IMR-90 (cell line): ENCODE data around the gene MTA2. TPM values are rescaled to one million over a fixed set of nuclear protein-coding genes. Genes with fewer than 3 reads are reported as not detected.

Experiments used
- ATAC-seq: fragments of 200-7000 bp; cut with Tn5 transposase; 2 replicates; pipeline ENCODE4 v1.9.1; 2020; ENCODE audit warnings: low read depth, mild to moderate bottlenecking, moderate library complexity
- BruUV-seq: library from RNA; stranded (reverse); fragments of 400-500 nt; replicated peaks from 2 replicates; lab custom pipeline; 2021; lab: Mats Ljungman, UMichigan
- CTCF ChIA-PET: fragments of 300-600 bp; formaldehyde crosslinking; extraction: SDS; loops from one replicate; lab custom pipeline; 2021; ENCODE audit warnings: antibody characterized with exemption; lab: Yijun Ruan, JAX
- POLR2A ChIA-PET: fragments of 300-600 bp; sonication (Branson Sonifier 250); formaldehyde crosslinking; loops from one replicate; lab custom pipeline; 2022; ENCODE audit warnings: antibody characterized with exemption; ENCODE audit not compliant: unreplicated experiment; lab: Charles Lee
- DNase-seq: peaks from one replicate; pipeline ENCODE4 v3.0.0; 2013
- H2AFZ ChIP-seq: replicated peaks from 2 replicates; pipeline ENCODE3; 2013; ENCODE audit warnings: low read length, mild to moderate bottlenecking; ENCODE audit not compliant: poor library complexity
- H2AK5ac ChIP-seq: 2 replicates; pipeline ENCODE4 v1.6.1; 2013; ENCODE audit warnings: low read depth, low read length, inconsistent platforms
- H2AK9ac ChIP-seq: replicated peaks from 2 replicates; pipeline ENCODE3; 2013; ENCODE audit warnings: mild to moderate bottlenecking, low read depth, low read length, moderate library complexity; ENCODE audit not compliant: poor library complexity
- H2BK120ac ChIP-seq: 2 replicates; pipeline ENCODE4 v1.6.1; 2013; ENCODE audit warnings: low read depth, low read length, inconsistent platforms
- H2BK15ac ChIP-seq: 3 replicates; pipeline ENCODE4 v1.6.1; 2013; ENCODE audit warnings: low read depth, low read length, inconsistent platforms
- H2BK20ac ChIP-seq: 2 replicates; pipeline ENCODE4 v1.6.1; 2013; ENCODE audit warnings: low read depth, mild to moderate bottlenecking, inconsistent platforms, low read length, moderate library complexity
- H2BK5ac ChIP-seq: 2 replicates; pipeline ENCODE4 v1.6.1; 2013; ENCODE audit warnings: mild to moderate bottlenecking, low read depth, low read length, inconsistent platforms; ENCODE audit not compliant: poor library complexity, severe bottlenecking
- H3K14ac ChIP-seq: replicated peaks from 2 replicates; pipeline ENCODE4 v1.6.1; 2013; ENCODE audit warnings: low read depth, low read length, inconsistent platforms
- H3K18ac ChIP-seq: 2 replicates; pipeline ENCODE4 v1.6.1; 2013; ENCODE audit warnings: low read depth, low read length, control low read depth
- H3K23ac ChIP-seq: 2 replicates; pipeline ENCODE4 v1.6.1; 2013; ENCODE audit warnings: low read depth, low read length, inconsistent platforms
- H3K27ac ChIP-seq: 2 replicates; pipeline ENCODE4 v1.5.1; 2013; ENCODE audit warnings: mild to moderate bottlenecking, control low read depth, low read length; ENCODE audit not compliant: insufficient read depth
- H3K27me3 ChIP-seq: 2 replicates; pipeline ENCODE4 v1.6.1; 2013; ENCODE audit warnings: low read length; ENCODE audit not compliant: control insufficient read depth, insufficient read depth
- H3K36me3 ChIP-seq: 2 replicates; pipeline ENCODE4 v1.6.1; 2013; ENCODE audit warnings: low read length, mixed read lengths; ENCODE audit not compliant: control insufficient read depth, insufficient read depth
- H3K4ac ChIP-seq: 2 replicates; pipeline ENCODE4 v1.6.1; 2013; ENCODE audit warnings: low read depth, low read length, inconsistent platforms
- H3K4me1 ChIP-seq: 2 replicates; pipeline ENCODE4 v1.6.1; 2013; ENCODE audit warnings: low read length, mixed read lengths; ENCODE audit not compliant: control insufficient read depth, insufficient read depth
- H3K4me2 ChIP-seq: 2 replicates; pipeline ENCODE4 v1.6.1; 2013; ENCODE audit warnings: low read depth, mild to moderate bottlenecking, control low read depth, low read length, moderate library complexity
- H3K4me3 ChIP-seq: 2 replicates; pipeline ENCODE4 v1.5.1; 2013; ENCODE audit warnings: low read depth, mild to moderate bottlenecking, control low read depth, low read length, moderate library complexity; ENCODE audit not compliant: insufficient read depth
- H3K56ac ChIP-seq: 2 replicates; pipeline ENCODE4 v1.6.1; 2013; ENCODE audit warnings: low read length, inconsistent platforms; ENCODE audit not compliant: insufficient read depth; ENCODE audit errors: extremely low read depth
- H3K79me1 ChIP-seq, 2 experiments: 2 replicates each; pipeline ENCODE4 v1.6.1; 2013; ENCODE audit warnings: low read length in 2 of 2, inconsistent platforms in 1 of 2, low read depth in 1 of 2
- H3K9ac ChIP-seq: 2 replicates; pipeline ENCODE4 v1.6.1; 2013; ENCODE audit warnings: low read depth, low read length, control low read depth
- H3K9me1 ChIP-seq: 2 replicates; pipeline ENCODE4 v1.6.1; 2013; ENCODE audit warnings: low read length, inconsistent platforms; ENCODE audit not compliant: insufficient read depth
- H3K9me3 ChIP-seq: 2 replicates; pipeline ENCODE4 v1.6.1; 2013; ENCODE audit warnings: low read length; ENCODE audit not compliant: control insufficient read depth, insufficient read depth
- H4K20me1 ChIP-seq: 2 replicates; pipeline ENCODE4 v1.6.1; 2013; ENCODE audit warnings: low read length, inconsistent platforms; ENCODE audit not compliant: insufficient read depth
- H4K5ac ChIP-seq: 2 replicates; pipeline ENCODE4 v1.6.1; 2013; ENCODE audit warnings: mild to moderate bottlenecking, low read depth, low read length, control low read depth
- H4K8ac ChIP-seq, 2 experiments: 2 replicates each; pipeline ENCODE4 v1.6.1; 2013; ENCODE audit warnings: low read depth in 2 of 2, low read length in 2 of 2, control low read depth in 1 of 2, inconsistent platforms in 1 of 2
- H4K91ac ChIP-seq: 2 replicates; pipeline ENCODE4 v1.6.1; 2013; ENCODE audit warnings: low read depth, low read length, inconsistent platforms; ENCODE audit not compliant: insufficient read depth
- BHLHE40 ChIP-seq: fragments of 150-350 bp; IDR thresholded peaks from 2 replicates; pipeline ENCODE4 v1.6.1; 2016; ENCODE audit warnings: mild to moderate bottlenecking, low read depth, low read length
- CEBPB ChIP-seq: IDR thresholded peaks from 2 replicates; pipeline ENCODE4 v1.6.1; 2012; ENCODE audit warnings: low read depth, low read length, improper control_type of control experiment
- CHD1 ChIP-seq: IDR thresholded peaks from 2 replicates; pipeline ENCODE4 v1.6.1; 2012; ENCODE audit warnings: low read depth, low read length, improper control_type of control experiment
- FOS ChIP-seq: fragments of 150-350 bp; IDR thresholded peaks from 2 replicates; pipeline ENCODE4 v1.6.1; 2016; ENCODE audit warnings: low read depth, low read length
- MAFK ChIP-seq: IDR thresholded peaks from 2 replicates; pipeline ENCODE4 v1.6.1; 2012; ENCODE audit warnings: low read depth, low read length, improper control_type of control experiment
- MXI1 ChIP-seq: IDR thresholded peaks from 2 replicates; pipeline ENCODE4 v1.6.1; 2012; ENCODE audit warnings: low read depth, mild to moderate bottlenecking, low read length, moderate library complexity, borderline replicate concordance
- NFE2L2 ChIP-seq: fragments of 150-350 bp; IDR thresholded peaks from 2 replicates; pipeline ENCODE4 v1.6.1; 2016; ENCODE audit warnings: low read depth, mild to moderate bottlenecking, low read length
- POLR2A ChIP-seq: IDR thresholded peaks from 2 replicates; pipeline ENCODE4 v1.6.1; 2012; ENCODE audit warnings: mild to moderate bottlenecking, low read depth, low read length
- RAD21 ChIP-seq: IDR thresholded peaks from 2 replicates; pipeline ENCODE4 v1.6.1; 2012; ENCODE audit warnings: low read length, improper control_type of control experiment
- RFX5 ChIP-seq: IDR thresholded peaks from 2 replicates; pipeline ENCODE4 v1.8.0; 2012; ENCODE audit warnings: low read depth, mild to moderate bottlenecking, low read length, moderate library complexity
- WGBS, 2 experiments: methylation state at CpG; one replicate each; pipeline versions ENCODE4 v1.1.5 to v1.1.7; 2013; ENCODE audit warnings: missing lambda C conversion rate in 2 of 2; ENCODE audit not compliant: insufficient read length in 1 of 2; ENCODE audit errors: extremely low coverage in 2 of 2; 5-methylcytosine and 5-hydroxymethylcytosine counted together
- dilution Hi-C: fragments of 300-500 bp; cut with HindIII; formaldehyde crosslinking; loops from one replicate; pipeline ENCODE4 v1.14.3; 2018; ENCODE audit warnings: low sequenced_read_pairs; ENCODE audit not compliant: unreplicated experiment
- in situ Hi-C: fragments of 300-500 bp; cut with MboI; formaldehyde crosslinking; loops from 3 replicates; pipeline ENCODE4 v1.14.3; 2019; ENCODE audit warnings: low sequenced_read_pairs, inconsistent platforms, mixed read lengths
- intact Hi-C: fragments of 100-400 bp; cut with micrococcal nuclease; formaldehyde crosslinking; loops from 2 replicates; pipeline ENCODE4 v1.10.0; 2022
- polyA plus RNA-seq, 3 experiments: library from polyadenylated mRNA; depleted of rRNA; stranded (reverse); fragments of >200 nt; gene quantifications; 2 replicates each; pipeline ENCODE4 v1.2.3, GENCODE V29; 2012; ENCODE audit warnings: low replicate concordance in 1 of 3
- total RNA-seq: library from RNA; depleted of rRNA; stranded (reverse); fragments of >200 nt; gene quantifications from 2 replicates; pipeline ENCODE4 v1.2.3, GENCODE V29; 2012
- TF ChIP-seq, protein P1 (sequence below): fragments of 150-350 bp; IDR thresholded peaks from 2 replicates; pipeline ENCODE4 v1.6.1; 2017; ENCODE audit warnings: mild to moderate bottlenecking, antibody characterized with exemption, low read length, low read depth
- TF ChIP-seq, protein P2 (sequence below): conservative IDR thresholded peaks from 2 replicates; pipeline ENCODE4 v1.5.1; 2012; ENCODE audit warnings: mild to moderate bottlenecking, low read depth, low read length, improper control_type of control experiment
- TF ChIP-seq, protein P3 (sequence below): fragments of 150-350 bp; IDR thresholded peaks from 2 replicates; pipeline ENCODE4 v1.6.1; 2016; ENCODE audit warnings: low read depth, mild to moderate bottlenecking, low read length, moderate library complexity, borderline replicate concordance

MTA2 gene
- total and polyA plus RNA-seq, 2 of the 4 experiments (the other 2 are of a cell fraction), result 34.8 to 136 TPM

DNA sequence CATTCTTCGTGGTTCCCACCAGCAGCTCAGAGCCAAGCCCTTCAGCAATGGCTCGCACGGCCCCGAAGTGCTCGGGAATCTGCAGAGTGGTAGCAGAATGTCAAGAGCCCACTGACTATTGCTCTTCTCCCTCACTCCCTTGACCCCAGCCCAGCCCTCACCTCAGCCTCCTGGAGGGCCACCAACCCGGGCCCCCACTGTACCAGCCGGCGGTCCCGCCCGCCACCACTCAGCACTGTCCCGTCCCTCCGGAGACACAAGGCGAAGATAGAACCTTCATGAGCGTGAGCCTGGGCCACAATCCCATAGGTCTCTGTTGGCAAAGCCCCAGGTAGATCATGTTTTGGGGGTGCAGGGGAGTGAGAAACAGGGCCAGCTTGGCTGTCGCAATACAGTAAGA, 4.2 kb upstream of the MTA2 start:
- H3K27me3 ChIP-seq, result no peaks in the 10 kb centered on the region
- no peak overlapping the region for H3K4me3 ChIP-seq
- peak overlapping the region; percentile 12 for H2AK9ac ChIP-seq
- H2AFZ ChIP-seq, result no peak overlapping the region
- H4K5ac ChIP-seq, result no peak overlapping the region
- peaks cover 6 to 17% of the 10 kb centered on the region in 2 experiments; a peak in 3 of 4 replicates for H3K79me1 ChIP-seq
- no peak overlapping the region for H3K9ac ChIP-seq
- POLR2A ChIA-PET, result interaction anchor here (0.5 kb wide), 1 partner anchor 18 kb away, joined by 3 read pairs; no protein-coding TSS in a partner anchor
- no peaks in the 10 kb centered on the region for H3K9me3 ChIP-seq
- intact Hi-C loops, result no loop called here
- H3K14ac ChIP-seq, result no peak overlapping the region
- peaks cover 35% of the 10 kb centered on the region for H3K36me3 ChIP-seq
- H2BK15ac ChIP-seq, result no peak overlapping the region
- no peak overlapping the region for H3K4ac ChIP-seq
- H2BK5ac ChIP-seq, result no peak overlapping the region
- in situ Hi-C loops, result no loop called here
- H2BK20ac ChIP-seq, result no peak overlapping the region
- no peak overlapping the region for H2AK5ac ChIP-seq
- no peak overlapping the region for H3K56ac ChIP-seq
- no peak for TF ChIP-seq BHLHE40
- TF ChIP-seq, protein P1, sequence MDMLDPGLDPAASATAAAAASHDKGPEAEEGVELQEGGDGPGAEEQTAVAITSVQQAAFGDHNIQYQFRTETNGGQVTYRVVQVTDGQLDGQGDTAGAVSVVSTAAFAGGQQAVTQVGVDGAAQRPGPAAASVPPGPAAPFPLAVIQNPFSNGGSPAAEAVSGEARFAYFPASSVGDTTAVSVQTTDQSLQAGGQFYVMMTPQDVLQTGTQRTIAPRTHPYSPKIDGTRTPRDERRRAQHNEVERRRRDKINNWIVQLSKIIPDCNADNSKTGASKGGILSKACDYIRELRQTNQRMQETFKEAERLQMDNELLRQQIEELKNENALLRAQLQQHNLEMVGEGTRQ, result no peak
- TF ChIP-seq NFE2L2, result no peak
- TF ChIP-seq, protein P2, sequence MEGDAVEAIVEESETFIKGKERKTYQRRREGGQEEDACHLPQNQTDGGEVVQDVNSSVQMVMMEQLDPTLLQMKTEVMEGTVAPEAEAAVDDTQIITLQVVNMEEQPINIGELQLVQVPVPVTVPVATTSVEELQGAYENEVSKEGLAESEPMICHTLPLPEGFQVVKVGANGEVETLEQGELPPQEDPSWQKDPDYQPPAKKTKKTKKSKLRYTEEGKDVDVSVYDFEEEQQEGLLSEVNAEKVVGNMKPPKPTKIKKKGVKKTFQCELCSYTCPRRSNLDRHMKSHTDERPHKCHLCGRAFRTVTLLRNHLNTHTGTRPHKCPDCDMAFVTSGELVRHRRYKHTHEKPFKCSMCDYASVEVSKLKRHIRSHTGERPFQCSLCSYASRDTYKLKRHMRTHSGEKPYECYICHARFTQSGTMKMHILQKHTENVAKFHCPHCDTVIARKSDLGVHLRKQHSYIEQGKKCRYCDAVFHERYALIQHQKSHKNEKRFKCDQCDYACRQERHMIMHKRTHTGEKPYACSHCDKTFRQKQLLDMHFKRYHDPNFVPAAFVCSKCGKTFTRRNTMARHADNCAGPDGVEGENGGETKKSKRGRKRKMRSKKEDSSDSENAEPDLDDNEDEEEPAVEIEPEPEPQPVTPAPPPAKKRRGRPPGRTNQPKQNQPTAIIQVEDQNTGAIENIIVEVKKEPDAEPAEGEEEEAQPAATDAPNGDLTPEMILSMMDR, result no peak
- no peak for TF ChIP-seq RAD21
- TF ChIP-seq, protein P3, sequence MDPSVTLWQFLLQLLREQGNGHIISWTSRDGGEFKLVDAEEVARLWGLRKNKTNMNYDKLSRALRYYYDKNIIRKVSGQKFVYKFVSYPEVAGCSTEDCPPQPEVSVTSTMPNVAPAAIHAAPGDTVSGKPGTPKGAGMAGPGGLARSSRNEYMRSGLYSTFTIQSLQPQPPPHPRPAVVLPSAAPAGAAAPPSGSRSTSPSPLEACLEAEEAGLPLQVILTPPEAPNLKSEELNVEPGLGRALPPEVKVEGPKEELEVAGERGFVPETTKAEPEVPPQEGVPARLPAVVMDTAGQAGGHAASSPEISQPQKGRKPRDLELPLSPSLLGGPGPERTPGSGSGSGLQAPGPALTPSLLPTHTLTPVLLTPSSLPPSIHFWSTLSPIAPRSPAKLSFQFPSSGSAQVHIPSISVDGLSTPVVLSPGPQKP, result no peak
- no peak for TF ChIP-seq CEBPB
- no peak for TF ChIP-seq MAFK
- no peak for TF ChIP-seq MXI1
- no peak for TF ChIP-seq POLR2A
- no peak for TF ChIP-seq FOS
- TF ChIP-seq CHD1, result no peak
- no peak for TF ChIP-seq RFX5
- peaks cover 3% of the 10 kb centered on the region; the same call in 1 of the 2 replicates for H3K4me1 ChIP-seq
- DNase-seq, result no peak
- H3K18ac ChIP-seq, result no peak overlapping the region
- no peak overlapping the region for H4K8ac ChIP-seq
- CTCF ChIA-PET, result no interaction called here
- dilution Hi-C loops, result no loop called here
- H3K23ac ChIP-seq, result no peak overlapping the region
- no peak for ATAC-seq
- no peak overlapping the region for H3K27ac ChIP-seq
- no peak overlapping the region for H3K4me2 ChIP-seq
- H4K91ac ChIP-seq, result no peak overlapping the region
- no peak overlapping the region for H2BK120ac ChIP-seq
- H4K20me1 ChIP-seq, result no peaks in the 10 kb centered on the region
- peaks cover 5% of the 10 kb centered on the region for H3K9me1 ChIP-seq
- WGBS, 2 experiments, result 100% methylated on average over 1 of the region's 15 CpGs; no CpG with 5 or more reads in 1 of the 2 experiments
- no TSS peak for BruUV-seq
